Testis (tissue), 3 donors: ENCODE results near the gene MEPCE. TPM values are rescaled to one million over a fixed set of nuclear protein-coding genes. Genes with fewer than 3 reads are reported as not detected.
"Not testable (repeated sequence)": the region's sequence is repeated elsewhere in the genome, so short reads cannot be mapped to it uniquely, and the experiment has no call there.

Experiments used
- DNase-seq: peaks from one replicate; pipeline ENCODE4 v3.0.0-alpha.2; 2019
- H3K27ac ChIP-seq, 2 donors: fragments of 200-600 bp; sonication (generic); one replicate each; pipeline ENCODE4 v1.5.1; 2019
- H3K27me3 ChIP-seq: fragments of 200-600 bp; sonication (generic); one replicate; pipeline ENCODE4 v1.5.1; 2019
- H3K36me3 ChIP-seq: fragments of 200-600 bp; sonication (generic); one replicate; pipeline ENCODE4 v1.5.1; 2017; ENCODE audit warnings: low read depth; ENCODE audit errors: missing control alignments
- H3K4me1 ChIP-seq: fragments of 200-600 bp; sonication (generic); one replicate; pipeline ENCODE4 v1.5.1; 2019
- H3K4me3 ChIP-seq, 2 donors: fragments of 200-600 bp; sonication (generic); one replicate each; pipeline ENCODE4 v1.5.1; 2017 to 2019
- H3K9me3 ChIP-seq: fragments of 200-600 bp; sonication (generic); one replicate; pipeline ENCODE4 v1.5.1; 2017
- CTCF ChIP-seq, 3 experiments: fragments of 450-650 bp in 2 of 3; fragments of 200-600 bp in 1 of 3; sonication (generic) in 1 of 3; IDR thresholded peaks; one replicate each; pipeline ENCODE4 v1.5.1; 2016 to 2019; ENCODE audit warnings: antibody characterized with exemption in 3 of 3, mild to moderate bottlenecking in 2 of 3, moderate library complexity in 1 of 3
- POLR2A ChIP-seq: fragments of 450-650 bp; IDR thresholded peaks from one replicate; pipeline ENCODE4 v1.6.1; 2017; ENCODE audit warnings: antibody characterized with exemption, mild to moderate bottlenecking, moderate library complexity
- whole genome bisulfite sequencing, 2 donors: methylation state at CpG; one replicate each; pipeline ENCODE4 v1.1.5; 2018; 5-methylcytosine and 5-hydroxymethylcytosine counted together
- intact Hi-C: fragments of 100-400 bp; cut with DNase I; formaldehyde crosslinking; loops from one replicate; pipeline ENCODE4 v1.15.1; 2023; ENCODE audit warnings: low total_unique reads
- polyA plus RNA-seq: library from polyadenylated mRNA; stranded (reverse); fragments of 350-450 nt; fragmentation: Illumina TruSeq; extraction: RNeasy Lipid Tissue Mini Kit (QIAGEN cat#74804); gene quantifications from one replicate; pipeline ENCODE4 v1.2.3, GENCODE V29; 2014; ENCODE audit warnings: low read depth, low replicate concordance; ENCODE audit not compliant: insufficient read depth
- total RNA-seq, 2 donors: library from RNA; depleted of rRNA; stranded (reverse); fragments of >200 nt; gene quantifications; one replicate each; pipeline ENCODE4 v1.2.3, GENCODE V29; 2016

Gene MEPCE
- total and polyA plus RNA-seq, 3 donors from 2014 or later = 74.6 to 182 (median 89.3) TPM

GRCh38 chr7:100435401-100436304, 6.0 kb downstream of the MEPCE start:
- no peak for DNase-seq
- H3K4me3 ChIP-seq = peak overlapping the region; percentile 80 to 88
- H3K27me3 ChIP-seq = no peaks in the 10 kb centered on the region
- intact Hi-C loops = no loop called here
- H3K36me3 ChIP-seq = no peaks in the 10 kb centered on the region
- no peaks in the 10 kb centered on the region for H3K9me3 ChIP-seq
- H3K27ac ChIP-seq = peak overlapping the region; percentile 92 to 98
- H3K4me1 ChIP-seq = peaks cover 27% of the 10 kb centered on the region
- 3 to 6% methylated on average over 37 to 54 of the region's 81 CpGs for WGBS, 2 donors
- no peak for TF ChIP-seq CTCF (IDR thresholded peaks at IDR 0.05)
- TF ChIP-seq POLR2A = no peak

- no peak for DNase-seq
- Histone ChIP-seq H3K27me3 (no peaks in the 10 kb centered on the region), H3K4me1 (peaks cover 9% of the 10 kb centered on the region), H3K36me3 (no peaks in the 10 kb centered on the region), H3K27ac (peak overlapping the region; percentile 92 to 98), H3K9me3 (no peaks in the 10 kb centered on the region), H3K4me3 (peak overlapping the region; percentile 80 to 88)
- intact Hi-C loops = no loop called here
- WGBS, 2 donors = 58 to 69% methylated on average over 25 to 28 of the region's 28 CpGs
- TF ChIP-seq CTCF (IDR thresholded peaks at IDR 0.05) = no peak
- TF ChIP-seq POLR2A = no peak
Observed at GRCh38 chr7:100437150-100438100, 7.8 kb downstream of the MEPCE start.

GRCh38 chr7:100438172-100438571, 8.5 kb downstream of the MEPCE start:
- Histone ChIP-seq H3K4me3 (no peak overlapping the region), H3K9me3 (no peaks in the 10 kb centered on the region), H3K27me3 (no peaks in the 10 kb centered on the region), H3K4me1 (peaks cover 8% of the 10 kb centered on the region), H3K36me3 (no peaks in the 10 kb centered on the region), H3K27ac (no peak overlapping the region)
- no peak for TF ChIP-seq POLR2A
- TF ChIP-seq CTCF (IDR thresholded peaks at IDR 0.05) = no peak
- intact Hi-C loops = no loop called here
- DNase-seq = no peak
- WGBS, 2 donors = 43 to 54% methylated on average over 2 of the region's 2 CpGs

GRCh38 chr7:100438731-100439130, 9.1 kb downstream of the MEPCE start:
- DNase-seq = not testable (repeated sequence)

GRCh38 chr7:100439244-100439643, 9.6 kb downstream of the MEPCE start:
- H3K9me3 ChIP-seq, H3K4me1 ChIP-seq, H3K36me3 ChIP-seq, DNase-seq, H3K27me3 ChIP-seq, H3K4me3 ChIP-seq, H3K27ac ChIP-seq, intact Hi-C loops: not testable (repeated sequence)
- 87 to 89% methylated on average over 7 of the region's 7 CpGs for WGBS, 2 donors

More at GRCh38 chr7:100438731-100439130, 9.1 kb downstream of the MEPCE start:
- H3K9me3 ChIP-seq, H3K36me3 ChIP-seq, H3K4me3 ChIP-seq, H3K27ac ChIP-seq, intact Hi-C loops, H3K4me1 ChIP-seq, H3K27me3 ChIP-seq: not testable (repeated sequence)
- 90 to 92% methylated on average over 8 of the region's 8 CpGs for WGBS, 2 donors
